Neural cell (in vitro differentiated cells): Measurements from ENCODE around the gene SMPD1. TPM values are rescaled to one million over a fixed set of nuclear protein-coding genes. Genes with fewer than 3 reads are reported as not detected.

Experiments
- H2AFZ ChIP-seq: fragments of 200-600, 300-800 bp; sonication (generic), shearing (Covaris generic); 2 replicates; pipeline ENCODE4 v1.6.0; 2014; ENCODE audit warnings: low read depth, mild to moderate bottlenecking, antibody characterized with exemption, low read length, moderate library complexity
- H3F3A ChIP-seq: fragments of 200-600 bp; shearing (Covaris generic); 2 replicates; pipeline ENCODE4 v1.6.1; 2016; ENCODE audit warnings: mild to moderate bottlenecking, moderate library complexity, mixed read lengths, antibody characterized with exemption, low read length; ENCODE audit not compliant: insufficient read depth, poor library complexity, severe bottlenecking
- H3K27ac ChIP-seq: fragments of 200-600, 300-800 bp; sonication (generic), shearing (Covaris generic); 2 replicates; pipeline ENCODE4 v1.5.1; 2014; ENCODE audit warnings: mild to moderate bottlenecking, low read length, moderate library complexity
- H3K27me3 ChIP-seq: fragments of 300-800, 200-600 bp; sonication (generic), shearing (Covaris generic); 2 replicates; pipeline ENCODE4 v1.6.0; 2014; ENCODE audit warnings: mild to moderate bottlenecking, low read depth, low read length, moderate library complexity; ENCODE audit not compliant: insufficient read depth
- H3K36me3 ChIP-seq: fragments of 300-800, 200-600 bp; sonication (generic), shearing (Covaris generic); 2 replicates; pipeline ENCODE4 v1.5.1; 2014; ENCODE audit warnings: mild to moderate bottlenecking, antibody characterized with exemption, low read length, moderate library complexity; ENCODE audit not compliant: insufficient read depth
- H3K4me2 ChIP-seq: fragments of 300-800, 200-600 bp; sonication (generic), shearing (Covaris generic); 2 replicates; pipeline ENCODE4 v1.6.0; 2014; ENCODE audit warnings: mild to moderate bottlenecking, low read length
- H3K4me3 ChIP-seq: fragments of 300-800, 200-600 bp; sonication (generic), shearing (Covaris generic); 2 replicates; pipeline ENCODE4 v1.5.1; 2014; ENCODE audit warnings: mild to moderate bottlenecking, low read length, moderate library complexity
- H3K79me2 ChIP-seq: fragments of 200-600 bp; shearing (Covaris generic); replicated peaks from 2 replicates; pipeline ENCODE4 v1.6.0; 2014; ENCODE audit warnings: mild to moderate bottlenecking, low read length, moderate library complexity; ENCODE audit not compliant: insufficient read depth
- H3K9ac ChIP-seq: fragments of 300-800, 200-600 bp; sonication (generic), shearing (Covaris generic); 2 replicates; pipeline ENCODE4 v1.6.1; 2016; ENCODE audit warnings: mild to moderate bottlenecking, low read length, mixed read lengths
- H3K9me2 ChIP-seq: fragments of 200-600 bp; shearing (Covaris generic); 2 replicates; pipeline ENCODE4 v1.6.1; 2016; ENCODE audit warnings: mild to moderate bottlenecking, low read length, mixed read lengths; ENCODE audit not compliant: insufficient read depth
- H3K9me3 ChIP-seq: fragments of 200-600, 300-800 bp; sonication (generic), shearing (Covaris generic); 2 replicates; pipeline ENCODE4 v1.6.1; 2016; ENCODE audit warnings: mild to moderate bottlenecking, mixed run types, low read length, moderate library complexity, mixed read lengths
- H4K20me1 ChIP-seq: fragments of 200-600 bp; shearing (Covaris generic); 2 replicates; pipeline ENCODE4 v1.6.1; 2016; ENCODE audit warnings: mild to moderate bottlenecking, mixed run types; ENCODE audit not compliant: insufficient read depth
- CTCF ChIP-seq: fragments of 450-650 bp; IDR thresholded peaks from 2 replicates; pipeline ENCODE4 v1.5.1; 2014; ENCODE audit warnings: antibody characterized with exemption, mild to moderate bottlenecking, moderate library complexity; ENCODE audit not compliant: poor library complexity, severe bottlenecking
- EP300 ChIP-seq: fragments of 450-650 bp; conservative IDR thresholded peaks from 2 replicates; pipeline ENCODE4 v1.6.1; 2014; ENCODE audit warnings: antibody characterized with exemption, mild to moderate bottlenecking, moderate library complexity; ENCODE audit not compliant: poor library complexity, severe bottlenecking
- EZH2 ChIP-seq: fragments of 200-600, 300-800 bp; shearing (Covaris generic), sonication (generic); IDR thresholded peaks from 2 replicates; pipeline ENCODE4 v1.6.1; 2014; ENCODE audit warnings: antibody characterized with exemption, low read length, borderline replicate concordance, mild to moderate bottlenecking; ENCODE audit not compliant: insufficient read depth, poor library complexity, severe bottlenecking
- MXI1 ChIP-seq: fragments of 450-650 bp; conservative IDR thresholded peaks from 2 replicates; pipeline ENCODE4 v1.6.1; 2014; ENCODE audit warnings: antibody characterized with exemption, mild to moderate bottlenecking; ENCODE audit not compliant: poor library complexity, severe bottlenecking
- POLR2AphosphoS5 ChIP-seq: IDR thresholded peaks from 2 replicates; pipeline ENCODE4 v1.6.1; 2012
- RAD21 ChIP-seq: fragments of 450-650 bp; conservative IDR thresholded peaks from 2 replicates; pipeline ENCODE4 v1.6.1; 2014; ENCODE audit warnings: antibody characterized with exemption, mild to moderate bottlenecking, moderate library complexity
- REST ChIP-seq: IDR thresholded peaks from 2 replicates; pipeline ENCODE4 v1.6.1; 2012; ENCODE audit warnings: borderline replicate concordance
- SMC3 ChIP-seq: fragments of 450-650 bp; conservative IDR thresholded peaks from 2 replicates; pipeline ENCODE4 v1.6.1; 2014; ENCODE audit warnings: antibody characterized with exemption, mild to moderate bottlenecking, moderate library complexity; ENCODE audit not compliant: poor library complexity
- TAF1 ChIP-seq: IDR thresholded peaks from 2 replicates; pipeline ENCODE4 v1.6.1; 2012; ENCODE audit warnings: low read depth
- polyA plus RNA-seq: library from polyadenylated mRNA; depleted of rRNA; stranded (reverse); fragments of >200 nt; gene quantifications from 2 replicates; pipeline ENCODE4 v1.2.3, GENCODE V29; 2014

SMPD1 gene
- polyA plus RNA-seq, 1 donor from 2014 or later: 30.0 TPM

GRCh38 chr11:6377902-6378639 is 12.2 kb upstream of the SMPD1 start:
- no peak overlapping the region for H2AFZ ChIP-seq
- H3K79me2 ChIP-seq: no peaks in the 10 kb centered on the region
- no peaks in the 10 kb centered on the region for H3F3A ChIP-seq
- H3K9me3 ChIP-seq: no peaks in the 10 kb centered on the region
- H3K36me3 ChIP-seq: no peaks in the 10 kb centered on the region
- TF ChIP-seq SMC3 (no peak), EZH2 (no peak), MXI1 (no peak), POLR2AphosphoS5 (no peak), REST (no peak), CTCF (no peak), TAF1 (no peak), RAD21 (no peak), EP300 (no peak)
- no peak overlapping the region for H3K9ac ChIP-seq
- H3K27me3 ChIP-seq: no peaks in the 10 kb centered on the region
- H3K27ac ChIP-seq: no peak overlapping the region
- no peaks in the 10 kb centered on the region for H4K20me1 ChIP-seq
- no peak overlapping the region for H3K4me3 ChIP-seq
- no peak overlapping the region for H3K4me2 ChIP-seq
- H3K9me2 ChIP-seq: no peaks in the 10 kb centered on the region

GRCh38 chr11:6378640-6378989 is 11.7 kb upstream of the SMPD1 start:
- Histone ChIP-seq H3K4me2 (no peak overlapping the region), H3K4me3 (no peak overlapping the region), H3K9me3 (no peaks in the 10 kb centered on the region), H3K79me2 (no peaks in the 10 kb centered on the region), H3F3A (no peaks in the 10 kb centered on the region), H3K27ac (no peak overlapping the region), H3K36me3 (no peaks in the 10 kb centered on the region), H3K27me3 (no peaks in the 10 kb centered on the region), H3K9me2 (no peaks in the 10 kb centered on the region), H4K20me1 (no peaks in the 10 kb centered on the region), H3K9ac (no peak overlapping the region), H2AFZ (no peak overlapping the region)
- TF ChIP-seq POLR2AphosphoS5: no peak
- no peak for TF ChIP-seq CTCF
- TF ChIP-seq MXI1: no peak
- TF ChIP-seq TAF1: no peak
- no peak for TF ChIP-seq RAD21
- no peak for TF ChIP-seq EZH2
- no peak for TF ChIP-seq SMC3
- no peak for TF ChIP-seq REST
- no peak for TF ChIP-seq EP300
